Liver (tissue), 3 donors: ENCODE measurements around the gene F2RL1.

ENCODE experiments used
- TAF1 ChIP-seq: conservative IDR thresholded peaks from 2 replicates; pipeline ENCODE4 v1.6.1; 2016; ENCODE audit warnings: antibody characterized with exemption, mild to moderate bottlenecking
- TF ChIP-seq, protein P1 (sequence below): fragments of 150-350 bp; IDR thresholded peaks from 2 replicates; pipeline ENCODE4 v1.5.1; 2017; ENCODE audit warnings: improper control_type of control experiment, low read depth, low read length; ENCODE audit not compliant: missing input control
- TF ChIP-seq, protein P2 (sequence below): IDR thresholded peaks from 2 replicates; pipeline ENCODE4 v1.6.1; 2016; ENCODE audit warnings: antibody characterized with exemption
- TF ChIP-seq, protein P3 (sequence below): IDR thresholded peaks from 2 replicates; pipeline ENCODE4 v1.6.1; 2016; ENCODE audit warnings: antibody characterized with exemption, mild to moderate bottlenecking
- TF ChIP-seq, protein P4 (sequence below): IDR thresholded peaks from 2 replicates; pipeline ENCODE4 v1.6.1; 2016; ENCODE audit warnings: antibody characterized with exemption
- donor health status: healthy.
- donor health status: healthy.

DNA sequence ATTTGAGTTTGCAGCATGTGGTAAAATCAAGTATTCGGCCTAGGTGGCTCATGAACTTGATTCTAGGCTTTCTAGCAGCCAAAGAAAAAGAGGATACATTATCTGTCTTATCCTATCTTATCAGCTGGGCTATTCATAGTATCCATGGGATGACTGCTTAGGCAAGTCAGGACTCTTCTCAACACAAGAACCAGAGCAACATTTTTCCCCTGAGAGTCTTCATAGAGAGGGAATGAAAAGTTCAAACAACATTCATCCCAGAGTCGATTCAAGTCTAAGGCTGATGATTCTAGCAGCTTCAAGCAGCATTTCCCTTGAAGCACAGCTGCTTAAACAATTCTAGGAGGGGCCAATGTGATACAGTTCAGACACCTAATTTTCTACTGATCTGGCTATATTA, 33.9 kb downstream of the F2RL1 start:
- TF ChIP-seq, protein P1, sequence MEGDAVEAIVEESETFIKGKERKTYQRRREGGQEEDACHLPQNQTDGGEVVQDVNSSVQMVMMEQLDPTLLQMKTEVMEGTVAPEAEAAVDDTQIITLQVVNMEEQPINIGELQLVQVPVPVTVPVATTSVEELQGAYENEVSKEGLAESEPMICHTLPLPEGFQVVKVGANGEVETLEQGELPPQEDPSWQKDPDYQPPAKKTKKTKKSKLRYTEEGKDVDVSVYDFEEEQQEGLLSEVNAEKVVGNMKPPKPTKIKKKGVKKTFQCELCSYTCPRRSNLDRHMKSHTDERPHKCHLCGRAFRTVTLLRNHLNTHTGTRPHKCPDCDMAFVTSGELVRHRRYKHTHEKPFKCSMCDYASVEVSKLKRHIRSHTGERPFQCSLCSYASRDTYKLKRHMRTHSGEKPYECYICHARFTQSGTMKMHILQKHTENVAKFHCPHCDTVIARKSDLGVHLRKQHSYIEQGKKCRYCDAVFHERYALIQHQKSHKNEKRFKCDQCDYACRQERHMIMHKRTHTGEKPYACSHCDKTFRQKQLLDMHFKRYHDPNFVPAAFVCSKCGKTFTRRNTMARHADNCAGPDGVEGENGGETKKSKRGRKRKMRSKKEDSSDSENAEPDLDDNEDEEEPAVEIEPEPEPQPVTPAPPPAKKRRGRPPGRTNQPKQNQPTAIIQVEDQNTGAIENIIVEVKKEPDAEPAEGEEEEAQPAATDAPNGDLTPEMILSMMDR = no peak
- TF ChIP-seq, protein P2, sequence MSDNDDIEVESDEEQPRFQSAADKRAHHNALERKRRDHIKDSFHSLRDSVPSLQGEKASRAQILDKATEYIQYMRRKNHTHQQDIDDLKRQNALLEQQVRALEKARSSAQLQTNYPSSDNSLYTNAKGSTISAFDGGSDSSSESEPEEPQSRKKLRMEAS = no peak
- TF ChIP-seq, protein P3, sequence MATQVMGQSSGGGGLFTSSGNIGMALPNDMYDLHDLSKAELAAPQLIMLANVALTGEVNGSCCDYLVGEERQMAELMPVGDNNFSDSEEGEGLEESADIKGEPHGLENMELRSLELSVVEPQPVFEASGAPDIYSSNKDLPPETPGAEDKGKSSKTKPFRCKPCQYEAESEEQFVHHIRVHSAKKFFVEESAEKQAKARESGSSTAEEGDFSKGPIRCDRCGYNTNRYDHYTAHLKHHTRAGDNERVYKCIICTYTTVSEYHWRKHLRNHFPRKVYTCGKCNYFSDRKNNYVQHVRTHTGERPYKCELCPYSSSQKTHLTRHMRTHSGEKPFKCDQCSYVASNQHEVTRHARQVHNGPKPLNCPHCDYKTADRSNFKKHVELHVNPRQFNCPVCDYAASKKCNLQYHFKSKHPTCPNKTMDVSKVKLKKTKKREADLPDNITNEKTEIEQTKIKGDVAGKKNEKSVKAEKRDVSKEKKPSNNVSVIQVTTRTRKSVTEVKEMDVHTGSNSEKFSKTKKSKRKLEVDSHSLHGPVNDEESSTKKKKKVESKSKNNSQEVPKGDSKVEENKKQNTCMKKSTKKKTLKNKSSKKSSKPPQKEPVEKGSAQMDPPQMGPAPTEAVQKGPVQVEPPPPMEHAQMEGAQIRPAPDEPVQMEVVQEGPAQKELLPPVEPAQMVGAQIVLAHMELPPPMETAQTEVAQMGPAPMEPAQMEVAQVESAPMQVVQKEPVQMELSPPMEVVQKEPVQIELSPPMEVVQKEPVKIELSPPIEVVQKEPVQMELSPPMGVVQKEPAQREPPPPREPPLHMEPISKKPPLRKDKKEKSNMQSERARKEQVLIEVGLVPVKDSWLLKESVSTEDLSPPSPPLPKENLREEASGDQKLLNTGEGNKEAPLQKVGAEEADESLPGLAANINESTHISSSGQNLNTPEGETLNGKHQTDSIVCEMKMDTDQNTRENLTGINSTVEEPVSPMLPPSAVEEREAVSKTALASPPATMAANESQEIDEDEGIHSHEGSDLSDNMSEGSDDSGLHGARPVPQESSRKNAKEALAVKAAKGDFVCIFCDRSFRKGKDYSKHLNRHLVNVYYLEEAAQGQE = no peak
- no peak for TF ChIP-seq TAF1
- TF ChIP-seq, protein P4, sequence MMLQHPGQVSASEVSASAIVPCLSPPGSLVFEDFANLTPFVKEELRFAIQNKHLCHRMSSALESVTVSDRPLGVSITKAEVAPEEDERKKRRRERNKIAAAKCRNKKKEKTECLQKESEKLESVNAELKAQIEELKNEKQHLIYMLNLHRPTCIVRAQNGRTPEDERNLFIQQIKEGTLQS = no peak
